Suprapubic skin (tissue), 4 donors: ENCODE measurements around the gene ANKRD44.

Experiments
- CTCF ChIP-seq, 2 donors: fragments of 200-600 bp in 1 of 2; fragments of 450-650 bp in 1 of 2; sonication (generic) in 1 of 2; IDR thresholded peaks; one replicate each; pipeline ENCODE4 v1.5.1; 2016 to 2019; ENCODE audit warnings: antibody characterized with exemption in 2 of 2, mild to moderate bottlenecking in 1 of 2, moderate library complexity in 1 of 2
- EP300 ChIP-seq: sonication (generic); formaldehyde crosslinking; IDR thresholded peaks from one replicate; pipeline ENCODE4 v1.6.1; 2017; ENCODE audit warnings: antibody characterized with exemption
- POLR2A ChIP-seq, 2 donors: fragments of 450-650 bp; IDR thresholded peaks; one replicate each; pipeline ENCODE4 v1.6.1; 2017; ENCODE audit warnings: antibody characterized with exemption in 2 of 2, mild to moderate bottlenecking in 2 of 2, moderate library complexity in 2 of 2
- POLR2AphosphoS5 ChIP-seq, 3 donors: sonication (generic); formaldehyde crosslinking; IDR thresholded peaks; one replicate each; pipeline ENCODE4 v1.6.1; 2017; ENCODE audit warnings: antibody characterized with exemption in 3 of 3

DNA sequence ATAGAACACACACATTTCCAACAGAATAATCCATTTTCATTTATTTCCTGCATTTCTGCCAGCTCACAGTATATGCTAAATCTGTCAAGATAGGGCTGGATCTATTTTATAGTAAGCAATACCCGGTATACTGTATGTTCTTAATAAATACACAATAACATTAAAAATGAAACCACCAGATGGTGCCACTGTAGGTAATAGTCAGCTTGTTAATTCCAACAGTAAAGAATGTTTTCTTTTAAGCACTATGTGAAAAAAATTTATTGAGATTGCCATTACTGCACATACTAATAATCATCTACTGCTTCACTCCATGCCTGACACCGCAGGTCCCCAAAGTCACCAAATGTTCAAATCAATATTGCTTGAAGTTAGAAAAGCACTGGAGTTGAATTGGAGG, 252.6 kb downstream of the ANKRD44 start:
- TF ChIP-seq CTCF (IDR thresholded peaks at IDR 0.05): no peak
- TF ChIP-seq POLR2A (IDR thresholded peaks at IDR 0.05): no peak
- no peak for TF ChIP-seq EP300
- TF ChIP-seq POLR2AphosphoS5 (IDR thresholded peaks at IDR 0.05): no peak
